Osteoblast (primary cell): ENCODE data around the gene SLC25A24. TPM values are rescaled to one million over a fixed set of nuclear protein-coding genes. Genes with fewer than 3 reads are reported as not detected.

ENCODE experiments used
- DNase-seq: peaks from one replicate; pipeline ENCODE4 v3.0.0; 2011; ENCODE audit warnings: low spot score, mixed read lengths; ENCODE audit not compliant: insufficient read length; ENCODE audit errors: missing footprints
- H2AFZ ChIP-seq: 2 replicates; pipeline ENCODE4 v1.6.0; 2011; ENCODE audit warnings: mild to moderate bottlenecking, low read length
- H3K27ac ChIP-seq: 2 replicates; pipeline ENCODE4 v1.5.1; 2011; ENCODE audit warnings: mild to moderate bottlenecking, low read depth, low read length, moderate library complexity
- H3K27me3 ChIP-seq: 2 replicates; pipeline ENCODE4 v1.6.0; 2012; ENCODE audit warnings: mild to moderate bottlenecking, control low read depth, inconsistent platforms, low read length, moderate library complexity; ENCODE audit not compliant: insufficient read depth
- H3K36me3 ChIP-seq: 2 replicates; pipeline ENCODE4 v1.5.1; 2011; ENCODE audit warnings: mild to moderate bottlenecking, low read length, control low read depth, moderate library complexity; ENCODE audit not compliant: insufficient read depth
- H3K4me1 ChIP-seq: 2 replicates; pipeline ENCODE4 v1.5.1; 2011; ENCODE audit warnings: mild to moderate bottlenecking, low read length, control low read depth, moderate library complexity; ENCODE audit not compliant: insufficient read depth
- H3K4me2 ChIP-seq: 2 replicates; pipeline ENCODE4 v1.6.0; 2011; ENCODE audit warnings: mild to moderate bottlenecking, low read length; ENCODE audit not compliant: insufficient read depth
- H3K4me3 ChIP-seq: fragments of 200-600 bp; sonication (generic); 3 replicates; pipeline ENCODE4 v1.5.1; 2012; ENCODE audit warnings: mild to moderate bottlenecking, low read length, inconsistent platforms; ENCODE audit not compliant: insufficient read depth
- H3K79me2 ChIP-seq: 2 replicates; pipeline ENCODE4 v1.6.0; 2012; ENCODE audit warnings: mild to moderate bottlenecking, low read length, control low read depth, inconsistent platforms; ENCODE audit not compliant: insufficient read depth
- H3K9me3 ChIP-seq: 2 replicates; pipeline ENCODE4 v1.5.1; 2011; ENCODE audit warnings: low read depth, low read length, control low read depth
- H4K20me1 ChIP-seq: 2 replicates; pipeline ENCODE4 v1.6.0; 2012; ENCODE audit warnings: mild to moderate bottlenecking, low read length, control low read depth; ENCODE audit not compliant: insufficient read depth
- total RNA-seq: library from RNA; depleted of rRNA; stranded (reverse); fragments of >200 nt; gene quantifications from 2 replicates; pipeline ENCODE4 v1.2.3, GENCODE V29; 2012
- TF ChIP-seq, protein P1 (sequence below): IDR thresholded peaks from 2 replicates; pipeline ENCODE4 v1.5.1; 2011; ENCODE audit warnings: mild to moderate bottlenecking, low read depth, low read length, moderate library complexity; ENCODE audit errors: extremely low read depth

SLC25A24 gene
- total RNA-seq, 1 donor, result 42.3 TPM

GRCh38 chr1:108193333-108193732 is 6.8 kb downstream of the SLC25A24 start:
- Histone ChIP-seq H3K79me2 (peaks cover 93% of the 10 kb centered on the region), H3K27ac (no peak overlapping the region), H3K36me3 (peaks cover 15% of the 10 kb centered on the region), H3K27me3 (no peaks in the 10 kb centered on the region), H3K4me1 (no peaks in the 10 kb centered on the region), H3K4me3 (no peak overlapping the region), H4K20me1 (peaks cover 23% of the 10 kb centered on the region), H3K9me3 (no peaks in the 10 kb centered on the region), H3K4me2 (no peak overlapping the region), H2AFZ (no peak overlapping the region)
- TF ChIP-seq, protein P1, sequence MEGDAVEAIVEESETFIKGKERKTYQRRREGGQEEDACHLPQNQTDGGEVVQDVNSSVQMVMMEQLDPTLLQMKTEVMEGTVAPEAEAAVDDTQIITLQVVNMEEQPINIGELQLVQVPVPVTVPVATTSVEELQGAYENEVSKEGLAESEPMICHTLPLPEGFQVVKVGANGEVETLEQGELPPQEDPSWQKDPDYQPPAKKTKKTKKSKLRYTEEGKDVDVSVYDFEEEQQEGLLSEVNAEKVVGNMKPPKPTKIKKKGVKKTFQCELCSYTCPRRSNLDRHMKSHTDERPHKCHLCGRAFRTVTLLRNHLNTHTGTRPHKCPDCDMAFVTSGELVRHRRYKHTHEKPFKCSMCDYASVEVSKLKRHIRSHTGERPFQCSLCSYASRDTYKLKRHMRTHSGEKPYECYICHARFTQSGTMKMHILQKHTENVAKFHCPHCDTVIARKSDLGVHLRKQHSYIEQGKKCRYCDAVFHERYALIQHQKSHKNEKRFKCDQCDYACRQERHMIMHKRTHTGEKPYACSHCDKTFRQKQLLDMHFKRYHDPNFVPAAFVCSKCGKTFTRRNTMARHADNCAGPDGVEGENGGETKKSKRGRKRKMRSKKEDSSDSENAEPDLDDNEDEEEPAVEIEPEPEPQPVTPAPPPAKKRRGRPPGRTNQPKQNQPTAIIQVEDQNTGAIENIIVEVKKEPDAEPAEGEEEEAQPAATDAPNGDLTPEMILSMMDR, result no peak
- no peak for DNase-seq

DNA sequence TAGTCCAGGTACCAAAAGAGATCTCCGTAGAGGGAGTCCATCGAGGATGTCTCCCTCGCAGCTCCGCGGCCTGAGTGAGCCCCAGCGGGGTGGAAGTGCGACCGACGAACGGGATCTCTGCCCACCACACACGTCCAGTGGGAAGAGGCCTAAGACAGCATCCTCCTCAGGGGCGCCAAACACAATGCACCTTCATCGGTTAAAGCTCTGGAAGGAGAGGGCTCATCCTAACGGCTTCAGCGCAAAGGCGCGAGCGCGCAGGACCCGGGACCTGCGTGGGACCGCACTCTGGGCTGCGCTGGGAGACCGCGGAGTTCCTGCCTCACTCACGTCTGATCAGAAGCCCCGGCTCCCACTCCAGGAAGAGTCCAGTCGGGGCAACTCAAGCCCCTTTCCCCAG is 7.6 kb downstream of the SLC25A24 start:
- H3K4me1 ChIP-seq, result no peaks in the 10 kb centered on the region
- DNase-seq, result no peak
- no peak overlapping the region for H3K4me3 ChIP-seq
- H3K27me3 ChIP-seq, result no peaks in the 10 kb centered on the region
- no peak overlapping the region for H3K4me2 ChIP-seq
- peaks cover 9% of the 10 kb centered on the region for H3K36me3 ChIP-seq
- peaks cover 22% of the 10 kb centered on the region for H4K20me1 ChIP-seq
- peaks cover 92% of the 10 kb centered on the region for H3K79me2 ChIP-seq
- TF ChIP-seq, protein P1, result no peak
- H3K9me3 ChIP-seq, result no peaks in the 10 kb centered on the region
- H3K27ac ChIP-seq, result no peak overlapping the region
- H2AFZ ChIP-seq, result no peak overlapping the region

- TF ChIP-seq, protein P1, result no peak
- H3K27ac ChIP-seq, result no peak overlapping the region
- no peak for DNase-seq
- H3K36me3 ChIP-seq, result peaks cover 5% of the 10 kb centered on the region
- peaks cover 24% of the 10 kb centered on the region for H4K20me1 ChIP-seq
- H3K27me3 ChIP-seq, result no peaks in the 10 kb centered on the region
- H3K4me2 ChIP-seq, result no peak overlapping the region
- H3K9me3 ChIP-seq, result no peaks in the 10 kb centered on the region
- no peaks in the 10 kb centered on the region for H3K4me1 ChIP-seq
- H3K79me2 ChIP-seq, result peaks cover 92% of the 10 kb centered on the region
- no peak overlapping the region for H2AFZ ChIP-seq
- H3K4me3 ChIP-seq, result no peak overlapping the region
Measured at GRCh38 chr1:108190686-108191416, 9.3 kb downstream of the SLC25A24 start.

- H3K4me3 ChIP-seq, result no peak overlapping the region
- H2AFZ ChIP-seq, result no peak overlapping the region
- no peak overlapping the region for H3K4me2 ChIP-seq
- H3K36me3 ChIP-seq, result peaks cover 5% of the 10 kb centered on the region
- no peaks in the 10 kb centered on the region for H3K27me3 ChIP-seq
- H3K79me2 ChIP-seq, result peaks cover 86% of the 10 kb centered on the region
- H3K27ac ChIP-seq, result no peak overlapping the region
- peaks cover 24% of the 10 kb centered on the region for H4K20me1 ChIP-seq
- no peak for DNase-seq
- no peaks in the 10 kb centered on the region for H3K9me3 ChIP-seq
- H3K4me1 ChIP-seq, result no peaks in the 10 kb centered on the region
- TF ChIP-seq, protein P1, result no peak
Measured at GRCh38 chr1:108190001-108190634, 10.0 kb downstream of the SLC25A24 start.
